ENCODE measurements around the gene STAT4.

STAT4 gene

GRCh38 chr2:191144217-191144616 is 6.6 kb downstream of the STAT4 start:
- DNase-seq, result no peak

- DNase-seq, result no peak
Measured at GRCh38 chr2:191143791-191144190, 7.0 kb downstream of the STAT4 start.

GRCh38 chr2:191128911-191129304 is 21.9 kb downstream of the STAT4 start:
- DNase-seq, result no peak

- no peak for DNase-seq
Measured at GRCh38 chr2:191128172-191128910, 22.5 kb downstream of the STAT4 start.

GRCh38 chr2:191127235-191127634 is 23.6 kb downstream of the STAT4 start:
- no peak for DNase-seq

GRCh38 chr2:191126386-191127085 is 24.3 kb downstream of the STAT4 start:
- DNase-seq, result no peak

- no peak for DNase-seq
Measured at GRCh38 chr2:191125646-191126045, 25.1 kb downstream of the STAT4 start.

GRCh38 chr2:191122638-191123294 is 28.0 kb downstream of the STAT4 start:
- no peak for DNase-seq

- no peak for DNase-seq
Measured at GRCh38 chr2:191117341-191117740, 33.5 kb downstream of the STAT4 start.

- no peak for DNase-seq
Measured at GRCh38 chr2:191115804-191116203, 35.0 kb downstream of the STAT4 start.

GRCh38 chr2:191115391-191115790 is 35.4 kb downstream of the STAT4 start:
- DNase-seq, result no peak

GRCh38 chr2:191114403-191114886 is 36.3 kb downstream of the STAT4 start:
- DNase-seq, result no peak

GRCh38 chr2:191113761-191114160 is 37.0 kb downstream of the STAT4 start:
- DNase-seq, result no peak

GRCh38 chr2:191112448-191112901 is 38.3 kb downstream of the STAT4 start:
- no peak for DNase-seq

- peak; percentile 3 for DNase-seq
Measured at GRCh38 chr2:191109888-191110287, 40.9 kb downstream of the STAT4 start.

- no peak for DNase-seq
Measured at GRCh38 chr2:191108331-191108730, 42.5 kb downstream of the STAT4 start.

GRCh38 chr2:191105082-191105481 is 45.7 kb downstream of the STAT4 start:
- no peak for DNase-seq

GRCh38 chr2:191103774-191104173 is 47.0 kb downstream of the STAT4 start:
- no peak for DNase-seq

GRCh38 chr2:191100216-191100615 is 50.6 kb downstream of the STAT4 start:
- no peak for DNase-seq

- no peak for DNase-seq
Measured at GRCh38 chr2:191087311-191087710, 63.5 kb downstream of the STAT4 start.

GRCh38 chr2:191086706-191087105 is 64.1 kb downstream of the STAT4 start:
- DNase-seq, result no peak

- DNase-seq, result no peak
Measured at GRCh38 chr2:191083540-191083939, 67.3 kb downstream of the STAT4 start.

GRCh38 chr2:191082321-191082720 is 68.5 kb downstream of the STAT4 start:
- DNase-seq, result no peak

Measured in NCI-H187 treated with DMSO at 0.1 percent for 48 hours (cell line).